ENCODE data around the gene SNX11.
A peak's percentile ranks its signal among the peaks of the same experiment; 100 is the strongest.

The SNX11 gene

DNA sequence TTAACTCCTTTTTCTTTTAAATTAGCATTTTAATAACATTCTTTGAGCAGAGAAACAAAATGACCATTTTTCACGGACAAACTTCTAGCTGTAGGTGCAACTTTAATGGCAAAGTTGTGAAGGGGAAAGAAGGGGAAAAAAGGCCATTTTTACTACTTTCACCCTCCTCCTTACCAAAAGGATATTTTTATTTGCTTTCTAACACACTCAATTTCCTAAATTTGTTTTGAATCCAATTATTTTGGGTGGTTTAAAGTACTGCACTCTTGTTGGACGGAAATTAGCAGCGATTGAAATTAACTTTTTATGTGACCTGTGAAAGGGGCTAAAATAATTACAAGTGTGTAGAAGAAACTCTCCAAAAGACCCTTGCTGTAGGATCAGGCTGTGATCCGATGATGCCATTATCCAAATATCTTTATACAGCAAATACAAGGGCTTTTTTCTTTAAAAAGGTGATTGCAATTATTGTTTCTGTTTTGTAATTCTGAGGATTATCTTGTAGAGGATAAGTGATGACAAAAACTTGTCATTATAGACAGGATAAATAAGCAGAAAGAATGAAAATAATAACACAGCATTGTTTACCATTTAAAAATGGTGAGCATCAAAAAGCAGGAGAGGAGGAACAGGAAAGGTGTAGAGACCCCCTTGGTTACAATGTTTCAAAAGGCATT, 42.4 kb downstream of the SNX11 start (continued):
- TF ChIP-seq, protein P1, sequence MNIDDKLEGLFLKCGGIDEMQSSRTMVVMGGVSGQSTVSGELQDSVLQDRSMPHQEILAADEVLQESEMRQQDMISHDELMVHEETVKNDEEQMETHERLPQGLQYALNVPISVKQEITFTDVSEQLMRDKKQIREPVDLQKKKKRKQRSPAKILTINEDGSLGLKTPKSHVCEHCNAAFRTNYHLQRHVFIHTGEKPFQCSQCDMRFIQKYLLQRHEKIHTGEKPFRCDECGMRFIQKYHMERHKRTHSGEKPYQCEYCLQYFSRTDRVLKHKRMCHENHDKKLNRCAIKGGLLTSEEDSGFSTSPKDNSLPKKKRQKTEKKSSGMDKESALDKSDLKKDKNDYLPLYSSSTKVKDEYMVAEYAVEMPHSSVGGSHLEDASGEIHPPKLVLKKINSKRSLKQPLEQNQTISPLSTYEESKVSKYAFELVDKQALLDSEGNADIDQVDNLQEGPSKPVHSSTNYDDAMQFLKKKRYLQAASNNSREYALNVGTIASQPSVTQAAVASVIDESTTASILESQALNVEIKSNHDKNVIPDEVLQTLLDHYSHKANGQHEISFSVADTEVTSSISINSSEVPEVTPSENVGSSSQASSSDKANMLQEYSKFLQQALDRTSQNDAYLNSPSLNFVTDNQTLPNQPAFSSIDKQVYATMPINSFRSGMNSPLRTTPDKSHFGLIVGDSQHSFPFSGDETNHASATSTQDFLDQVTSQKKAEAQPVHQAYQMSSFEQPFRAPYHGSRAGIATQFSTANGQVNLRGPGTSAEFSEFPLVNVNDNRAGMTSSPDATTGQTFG (tag by site-specific recombination; IDR thresholded peaks at IDR 0.05; ENCODE audit: borderline replicate concordance) = no peak
- TF ChIP-seq ZNF558 (tag by site-specific recombination; IDR thresholded peaks at IDR 0.05) (no peak), ZNF571 (tag by site-specific recombination; IDR thresholded peaks at IDR 0.05) (no peak), BCL11A (tag by site-specific recombination; IDR thresholded peaks at IDR 0.05; ENCODE audit: low read depth) (no peak), ZNF664 (tag by site-specific recombination; IDR thresholded peaks at IDR 0.05) (peak; percentile 67)

GRCh38 chr17:48150597-48151001, 43.0 kb downstream of the SNX11 start:
- Histone ChIP-seq H3K4me1 (ENCODE audit: control insufficient read depth, insufficient read depth, low read length) (peaks cover 23% of the 10 kb centered on the region), H3K27ac (ENCODE audit: extremely low read depth, low read depth, low read length) (no peak overlapping the region), H3K36me3 (ENCODE audit: control insufficient read depth in 2 of 2, insufficient read depth in 1 of 2, low read length in 2 of 2) (no peaks in the 10 kb centered on the region), H3K9me3 (ENCODE audit: control insufficient read depth, insufficient read depth, low read depth, low read length) (no peaks in the 10 kb centered on the region), H3K4me3 (ENCODE audit: low read depth, low read length) (no peak overlapping the region)
- ChIA-PET CTCF (interaction anchor here (0.6 to 2.3 kb wide), 7 partner anchors 15 to 729 kb away, joined by 3 to 9 read pairs (median 4); no protein-coding TSS in a partner anchor), POLR2A (no interaction called here)
- TF ChIP-seq PRDM10 (tag by site-specific recombination; IDR thresholded peaks at IDR 0.05) (peak; percentile 52), ZBTB17 (tag by site-specific recombination; IDR thresholded peaks at IDR 0.05) (peak; percentile 51), ZBTB49 (tag by site-specific recombination; IDR thresholded peaks at IDR 0.05; ENCODE audit: low read depth) (no peak), ZNF341 (tag by site-specific recombination; IDR thresholded peaks at IDR 0.05; ENCODE audit: low read depth) (peak; percentile 86), ZNF558 (tag by site-specific recombination; IDR thresholded peaks at IDR 0.05) (no peak), FEZF1 (tag by site-specific recombination; IDR thresholded peaks at IDR 0.05) (peak; percentile 93), ZSCAN4 (tag by site-specific recombination; IDR thresholded peaks at IDR 0.05) (no peak), IKZF3 (tag by site-specific recombination; IDR thresholded peaks at IDR 0.05) (peak; percentile 33; the same call in 1 of the 2 replicates), ZNF600 (tag by site-specific recombination; IDR thresholded peaks at IDR 0.05) (peak; percentile 31; the same call in 1 of the 2 replicates), ZNF214 (tag by site-specific recombination; IDR thresholded peaks at IDR 0.05; ENCODE audit: borderline replicate concordance) (no peak)
